Measurements from ENCODE around the gene ATP5PO. TPM values are rescaled to one million over a fixed set of nuclear protein-coding genes. Genes with fewer than 3 reads are reported as not detected.

The ATP5PO gene
- total and polyA plus RNA-seq, 2 donors (not counting 1 experiment from before 2014, with no cell fraction given), result 154 to 259 TPM

DNA sequence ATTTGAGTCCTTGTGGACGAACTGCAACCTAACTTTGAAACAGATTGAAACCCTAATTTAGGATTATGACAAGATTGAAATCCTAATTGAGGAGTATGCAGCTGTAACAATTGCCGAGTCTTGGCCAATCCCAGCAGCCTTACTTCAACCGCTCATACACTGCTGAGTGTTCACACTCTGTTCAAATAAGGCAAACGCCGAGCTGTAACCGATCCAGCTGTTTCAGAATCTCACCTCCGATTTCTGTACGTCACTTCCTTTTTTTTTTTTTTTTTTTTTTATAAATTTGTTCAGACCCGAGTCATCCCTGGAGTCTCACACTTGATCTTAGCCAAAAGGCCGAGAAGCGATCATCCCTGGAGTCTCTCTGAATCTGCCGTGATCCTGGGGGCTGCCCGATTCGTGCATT is 22.3 kb upstream of the ATP5PO start:
- Histone ChIP-seq H3K27me3 (ENCODE audit: control insufficient read depth, insufficient read depth, low read length) (no peaks in the 10 kb centered on the region), H3K36me3 (ENCODE audit: control insufficient read depth, insufficient read depth, low read length) (no peaks in the 10 kb centered on the region), H3K4me3 (replicated peaks in 1 of 4; ENCODE audit: control extremely low read depth in 1 of 4, insufficient read depth in 1 of 4, low read depth in 3 of 4, low read length in 4 of 4) (no peak overlapping the region), H2AFZ (ENCODE audit: low read length) (no peak overlapping the region), H3K4me1 (ENCODE audit: control insufficient read depth, extremely low read depth, insufficient read depth, low read length) (peaks cover 2% of the 10 kb centered on the region), H3K9me3 (ENCODE audit: control insufficient read depth, insufficient read depth, low read depth, low read length) (no peaks in the 10 kb centered on the region), H3K4me2 (ENCODE audit: extremely low read depth, insufficient read depth, low read length) (no peak overlapping the region), H3K9ac (ENCODE audit: insufficient read depth, low read length) (no peak overlapping the region), H4K20me1 (ENCODE audit: control insufficient read depth, extremely low read depth, insufficient read depth, low read length) (no peaks in the 10 kb centered on the region), H3K27ac (ENCODE audit: insufficient read depth, low read length) (no peak overlapping the region), H3K79me2 (ENCODE audit: control insufficient read depth, insufficient read depth, low read length) (no peaks in the 10 kb centered on the region)
- DNase-seq (ENCODE audit: low read depth in 2 of 2), result no peak
- TF ChIP-seq EZH2 (IDR thresholded peaks at IDR 0.05; ENCODE audit: low read length, missing control alignments), result no peak
- TF ChIP-seq, protein P1, sequence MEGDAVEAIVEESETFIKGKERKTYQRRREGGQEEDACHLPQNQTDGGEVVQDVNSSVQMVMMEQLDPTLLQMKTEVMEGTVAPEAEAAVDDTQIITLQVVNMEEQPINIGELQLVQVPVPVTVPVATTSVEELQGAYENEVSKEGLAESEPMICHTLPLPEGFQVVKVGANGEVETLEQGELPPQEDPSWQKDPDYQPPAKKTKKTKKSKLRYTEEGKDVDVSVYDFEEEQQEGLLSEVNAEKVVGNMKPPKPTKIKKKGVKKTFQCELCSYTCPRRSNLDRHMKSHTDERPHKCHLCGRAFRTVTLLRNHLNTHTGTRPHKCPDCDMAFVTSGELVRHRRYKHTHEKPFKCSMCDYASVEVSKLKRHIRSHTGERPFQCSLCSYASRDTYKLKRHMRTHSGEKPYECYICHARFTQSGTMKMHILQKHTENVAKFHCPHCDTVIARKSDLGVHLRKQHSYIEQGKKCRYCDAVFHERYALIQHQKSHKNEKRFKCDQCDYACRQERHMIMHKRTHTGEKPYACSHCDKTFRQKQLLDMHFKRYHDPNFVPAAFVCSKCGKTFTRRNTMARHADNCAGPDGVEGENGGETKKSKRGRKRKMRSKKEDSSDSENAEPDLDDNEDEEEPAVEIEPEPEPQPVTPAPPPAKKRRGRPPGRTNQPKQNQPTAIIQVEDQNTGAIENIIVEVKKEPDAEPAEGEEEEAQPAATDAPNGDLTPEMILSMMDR (conservative IDR thresholded peaks at IDR 0.05 in 1 of 2, IDR thresholded peaks at IDR 0.05 in 1 of 2; ENCODE audit: low read depth in 1 of 2, low read length in 2 of 2), result no peak

DNA sequence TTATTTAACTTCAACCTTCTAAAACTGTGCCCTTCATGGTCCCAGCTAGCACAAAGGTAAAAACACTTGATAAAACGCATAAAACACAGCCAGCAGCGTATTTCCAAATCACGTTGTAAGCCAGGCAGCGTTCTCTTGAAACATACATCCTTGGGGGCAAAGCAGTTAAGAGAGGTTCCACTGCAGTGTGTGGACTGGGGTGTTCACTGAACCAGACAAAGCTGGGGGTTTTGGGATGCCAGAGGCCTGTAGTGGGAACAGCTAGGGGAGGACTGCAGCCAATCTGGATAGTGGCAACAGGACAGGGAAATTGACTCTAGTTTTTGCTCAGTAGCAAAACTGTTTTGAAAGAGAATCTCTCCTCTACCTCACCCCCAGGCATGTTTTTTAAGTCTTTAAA is 21.5 kb upstream of the ATP5PO start:
- no peak overlapping the region for H3K4me2 ChIP-seq (ENCODE audit: extremely low read depth, insufficient read depth, low read length)
- TF ChIP-seq, protein P1 (conservative IDR thresholded peaks at IDR 0.05 in 1 of 2, IDR thresholded peaks at IDR 0.05 in 1 of 2; ENCODE audit: low read depth in 1 of 2, low read length in 2 of 2), result no peak
- no peak for TF ChIP-seq EZH2 (IDR thresholded peaks at IDR 0.05; ENCODE audit: low read length, missing control alignments)
- H3K27ac ChIP-seq (ENCODE audit: insufficient read depth, low read length), result no peak overlapping the region
- H3K9ac ChIP-seq (ENCODE audit: insufficient read depth, low read length), result no peak overlapping the region
- peaks cover 2% of the 10 kb centered on the region for H3K4me1 ChIP-seq (ENCODE audit: control insufficient read depth, extremely low read depth, insufficient read depth, low read length)
- H3K9me3 ChIP-seq (ENCODE audit: control insufficient read depth, insufficient read depth, low read depth, low read length), result no peaks in the 10 kb centered on the region
- H3K36me3 ChIP-seq (ENCODE audit: control insufficient read depth, insufficient read depth, low read length), result no peaks in the 10 kb centered on the region
- H3K79me2 ChIP-seq (ENCODE audit: control insufficient read depth, insufficient read depth, low read length), result no peaks in the 10 kb centered on the region
- no peak overlapping the region for H2AFZ ChIP-seq (ENCODE audit: low read length)
- H3K27me3 ChIP-seq (ENCODE audit: control insufficient read depth, insufficient read depth, low read length), result no peaks in the 10 kb centered on the region
- H3K4me3 ChIP-seq (replicated peaks in 1 of 4; ENCODE audit: control extremely low read depth in 1 of 4, insufficient read depth in 1 of 4, low read depth in 3 of 4, low read length in 4 of 4), result no peak overlapping the region
- DNase-seq (ENCODE audit: low read depth in 2 of 2), result no peak
- no peaks in the 10 kb centered on the region for H4K20me1 ChIP-seq (ENCODE audit: control insufficient read depth, extremely low read depth, insufficient read depth, low read length)

- H3K27ac ChIP-seq (ENCODE audit: insufficient read depth, low read length), result no peak overlapping the region
- TF ChIP-seq, protein P1 (conservative IDR thresholded peaks at IDR 0.05 in 1 of 2, IDR thresholded peaks at IDR 0.05 in 1 of 2; ENCODE audit: low read depth in 1 of 2, low read length in 2 of 2), result no peak
- TF ChIP-seq EZH2 (IDR thresholded peaks at IDR 0.05; ENCODE audit: low read length, missing control alignments), result no peak
- H3K4me3 ChIP-seq (replicated peaks in 1 of 4; ENCODE audit: control extremely low read depth in 1 of 4, insufficient read depth in 1 of 4, low read depth in 3 of 4, low read length in 4 of 4), result no peak overlapping the region
- no peak overlapping the region for H3K9ac ChIP-seq (ENCODE audit: insufficient read depth, low read length)
- H3K27me3 ChIP-seq (ENCODE audit: control insufficient read depth, insufficient read depth, low read length), result no peaks in the 10 kb centered on the region
- no peak overlapping the region for H3K4me2 ChIP-seq (ENCODE audit: extremely low read depth, insufficient read depth, low read length)
- H3K79me2 ChIP-seq (ENCODE audit: control insufficient read depth, insufficient read depth, low read length), result no peaks in the 10 kb centered on the region
- no peak for DNase-seq (ENCODE audit: low read depth in 2 of 2)
- peaks cover 3% of the 10 kb centered on the region for H3K4me1 ChIP-seq (ENCODE audit: control insufficient read depth, extremely low read depth, insufficient read depth, low read length)
- no peaks in the 10 kb centered on the region for H3K9me3 ChIP-seq (ENCODE audit: control insufficient read depth, insufficient read depth, low read depth, low read length)
- no peaks in the 10 kb centered on the region for H4K20me1 ChIP-seq (ENCODE audit: control insufficient read depth, extremely low read depth, insufficient read depth, low read length)
- no peaks in the 10 kb centered on the region for H3K36me3 ChIP-seq (ENCODE audit: control insufficient read depth, insufficient read depth, low read length)
- H2AFZ ChIP-seq (ENCODE audit: low read length), result no peak overlapping the region
Measured at GRCh38 chr21:33936301-33937038, 20.9 kb upstream of the ATP5PO start.

All from fibroblast of lung (primary cell).